Hematopoietic multipotent progenitor cell treated with erythropoietin and hydrocortisone succinate and interleukin-3 and kit ligand, for 15 days (in vitro differentiated cells): ENCODE results near the gene IL27RA.

Experiments
- DNase-seq: peaks from one replicate; pipeline ENCODE4 v3.0.0-alpha.2; 2015; ENCODE audit warnings: low spot score

The IL27RA gene

GRCh38 chr19:14089412-14089661 is 57.8 kb downstream of the IL27RA start:
- DNase-seq: no peak

- DNase-seq: peak; percentile 52
These were observed 58.3 kb downstream of the IL27RA start for GRCh38 chr19:14089662-14090508.

- DNase-seq: peak; percentile 76
These were observed 59.0 kb downstream of the IL27RA start, which contains the start of gene SAMD1 for GRCh38 chr19:14090509-14091080. SAMD1 (minus strand) TSS chr19:14090751.

- DNase-seq: peak; percentile 80
These were observed 59.7 kb downstream of the IL27RA start for GRCh38 chr19:14091081-14091812.

- DNase-seq: no peak
These were observed 60.4 kb downstream of the IL27RA start for GRCh38 chr19:14091813-14092462.

- no peak for DNase-seq
These were observed 61.7 kb downstream of the IL27RA start for GRCh38 chr19:14093117-14093823.

GRCh38 chr19:14094854-14095253 is 63.3 kb downstream of the IL27RA start:
- DNase-seq: peak; percentile 76

GRCh38 chr19:14096272-14096992 is 64.9 kb downstream of the IL27RA start:
- no peak for DNase-seq

GRCh38 chr19:14097532-14098151 is 66.1 kb downstream of the IL27RA start:
- DNase-seq: no peak

- DNase-seq: no peak
These were observed 69.5 kb downstream of the IL27RA start for GRCh38 chr19:14101003-14101545.

- DNase-seq: no peak
These were observed 70.6 kb downstream of the IL27RA start for GRCh38 chr19:14102102-14102696.

- no peak for DNase-seq
These were observed 71.2 kb downstream of the IL27RA start for GRCh38 chr19:14102756-14103155.
